ENCODE measurements around the gene C1orf94.

GRCh38 chr1:34143975-34144374 lies 32.7 kb upstream of the C1orf94 start:
- TF ChIP-seq, protein P1, sequence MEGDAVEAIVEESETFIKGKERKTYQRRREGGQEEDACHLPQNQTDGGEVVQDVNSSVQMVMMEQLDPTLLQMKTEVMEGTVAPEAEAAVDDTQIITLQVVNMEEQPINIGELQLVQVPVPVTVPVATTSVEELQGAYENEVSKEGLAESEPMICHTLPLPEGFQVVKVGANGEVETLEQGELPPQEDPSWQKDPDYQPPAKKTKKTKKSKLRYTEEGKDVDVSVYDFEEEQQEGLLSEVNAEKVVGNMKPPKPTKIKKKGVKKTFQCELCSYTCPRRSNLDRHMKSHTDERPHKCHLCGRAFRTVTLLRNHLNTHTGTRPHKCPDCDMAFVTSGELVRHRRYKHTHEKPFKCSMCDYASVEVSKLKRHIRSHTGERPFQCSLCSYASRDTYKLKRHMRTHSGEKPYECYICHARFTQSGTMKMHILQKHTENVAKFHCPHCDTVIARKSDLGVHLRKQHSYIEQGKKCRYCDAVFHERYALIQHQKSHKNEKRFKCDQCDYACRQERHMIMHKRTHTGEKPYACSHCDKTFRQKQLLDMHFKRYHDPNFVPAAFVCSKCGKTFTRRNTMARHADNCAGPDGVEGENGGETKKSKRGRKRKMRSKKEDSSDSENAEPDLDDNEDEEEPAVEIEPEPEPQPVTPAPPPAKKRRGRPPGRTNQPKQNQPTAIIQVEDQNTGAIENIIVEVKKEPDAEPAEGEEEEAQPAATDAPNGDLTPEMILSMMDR (IDR thresholded peaks at IDR 0.05; ENCODE audit: borderline replicate concordance, extremely low read depth, low read length, poor library complexity, severe bottlenecking), result no peak
- no peak for TF ChIP-seq EZH2 (IDR thresholded peaks at IDR 0.05; ENCODE audit: borderline replicate concordance, low read depth, low read length, severe bottlenecking)
